IMR-90 (cell line): ENCODE results near the gene HLA-DRB1. TPM values are rescaled to one million over a fixed set of nuclear protein-coding genes. Genes with fewer than 3 reads are reported as not detected.

Experiments
- ATAC-seq: fragments of 200-7000 bp; cut with Tn5 transposase; 2 replicates; pipeline ENCODE4 v1.9.1; 2020; ENCODE audit warnings: low read depth, mild to moderate bottlenecking, moderate library complexity
- BruUV-seq: library from RNA; stranded (reverse); fragments of 400-500 nt; replicated peaks from 2 replicates; lab custom pipeline; 2021; lab: Mats Ljungman, UMichigan
- CTCF ChIA-PET: fragments of 300-600 bp; formaldehyde crosslinking; extraction: SDS; loops from one replicate; lab custom pipeline; 2021; ENCODE audit warnings: antibody characterized with exemption; lab: Yijun Ruan, JAX
- POLR2A ChIA-PET: fragments of 300-600 bp; sonication (Branson Sonifier 250); formaldehyde crosslinking; loops from one replicate; lab custom pipeline; 2022; ENCODE audit warnings: antibody characterized with exemption; ENCODE audit not compliant: unreplicated experiment; lab: Charles Lee
- DNase-seq: peaks from one replicate; pipeline ENCODE4 v3.0.0; 2013
- H2AFZ ChIP-seq: replicated peaks from 2 replicates; pipeline ENCODE3; 2013; ENCODE audit warnings: low read length, mild to moderate bottlenecking; ENCODE audit not compliant: poor library complexity
- H2AK5ac ChIP-seq: 2 replicates; pipeline ENCODE4 v1.6.1; 2013; ENCODE audit warnings: low read depth, low read length, inconsistent platforms
- H2AK9ac ChIP-seq: replicated peaks from 2 replicates; pipeline ENCODE3; 2013; ENCODE audit warnings: mild to moderate bottlenecking, low read depth, low read length, moderate library complexity; ENCODE audit not compliant: poor library complexity
- H2BK120ac ChIP-seq: 2 replicates; pipeline ENCODE4 v1.6.1; 2013; ENCODE audit warnings: low read depth, low read length, inconsistent platforms
- H2BK15ac ChIP-seq: 3 replicates; pipeline ENCODE4 v1.6.1; 2013; ENCODE audit warnings: low read depth, low read length, inconsistent platforms
- H2BK20ac ChIP-seq: 2 replicates; pipeline ENCODE4 v1.6.1; 2013; ENCODE audit warnings: low read depth, mild to moderate bottlenecking, inconsistent platforms, low read length, moderate library complexity
- H2BK5ac ChIP-seq: 2 replicates; pipeline ENCODE4 v1.6.1; 2013; ENCODE audit warnings: mild to moderate bottlenecking, low read depth, low read length, inconsistent platforms; ENCODE audit not compliant: poor library complexity, severe bottlenecking
- H3K14ac ChIP-seq: replicated peaks from 2 replicates; pipeline ENCODE4 v1.6.1; 2013; ENCODE audit warnings: low read depth, low read length, inconsistent platforms
- H3K18ac ChIP-seq: 2 replicates; pipeline ENCODE4 v1.6.1; 2013; ENCODE audit warnings: low read depth, low read length, control low read depth
- H3K23ac ChIP-seq: 2 replicates; pipeline ENCODE4 v1.6.1; 2013; ENCODE audit warnings: low read depth, low read length, inconsistent platforms
- H3K27ac ChIP-seq: 2 replicates; pipeline ENCODE4 v1.5.1; 2013; ENCODE audit warnings: mild to moderate bottlenecking, control low read depth, low read length; ENCODE audit not compliant: insufficient read depth
- H3K27me3 ChIP-seq: 2 replicates; pipeline ENCODE4 v1.6.1; 2013; ENCODE audit warnings: low read length; ENCODE audit not compliant: control insufficient read depth, insufficient read depth
- H3K36me3 ChIP-seq: 2 replicates; pipeline ENCODE4 v1.6.1; 2013; ENCODE audit warnings: low read length, mixed read lengths; ENCODE audit not compliant: control insufficient read depth, insufficient read depth
- H3K4ac ChIP-seq: 2 replicates; pipeline ENCODE4 v1.6.1; 2013; ENCODE audit warnings: low read depth, low read length, inconsistent platforms
- H3K4me1 ChIP-seq: 2 replicates; pipeline ENCODE4 v1.6.1; 2013; ENCODE audit warnings: low read length, mixed read lengths; ENCODE audit not compliant: control insufficient read depth, insufficient read depth
- H3K4me2 ChIP-seq: 2 replicates; pipeline ENCODE4 v1.6.1; 2013; ENCODE audit warnings: low read depth, mild to moderate bottlenecking, control low read depth, low read length, moderate library complexity
- H3K4me3 ChIP-seq: 2 replicates; pipeline ENCODE4 v1.5.1; 2013; ENCODE audit warnings: low read depth, mild to moderate bottlenecking, control low read depth, low read length, moderate library complexity; ENCODE audit not compliant: insufficient read depth
- H3K56ac ChIP-seq: 2 replicates; pipeline ENCODE4 v1.6.1; 2013; ENCODE audit warnings: low read length, inconsistent platforms; ENCODE audit not compliant: insufficient read depth; ENCODE audit errors: extremely low read depth
- H3K79me1 ChIP-seq, 2 experiments: 2 replicates each; pipeline ENCODE4 v1.6.1; 2013; ENCODE audit warnings: low read length in 2 of 2, inconsistent platforms in 1 of 2, low read depth in 1 of 2
- H3K9ac ChIP-seq: 2 replicates; pipeline ENCODE4 v1.6.1; 2013; ENCODE audit warnings: low read depth, low read length, control low read depth
- H3K9me1 ChIP-seq: 2 replicates; pipeline ENCODE4 v1.6.1; 2013; ENCODE audit warnings: low read length, inconsistent platforms; ENCODE audit not compliant: insufficient read depth
- H3K9me3 ChIP-seq: 2 replicates; pipeline ENCODE4 v1.6.1; 2013; ENCODE audit warnings: low read length; ENCODE audit not compliant: control insufficient read depth, insufficient read depth
- H4K20me1 ChIP-seq: 2 replicates; pipeline ENCODE4 v1.6.1; 2013; ENCODE audit warnings: low read length, inconsistent platforms; ENCODE audit not compliant: insufficient read depth
- H4K5ac ChIP-seq: 2 replicates; pipeline ENCODE4 v1.6.1; 2013; ENCODE audit warnings: mild to moderate bottlenecking, low read depth, low read length, control low read depth
- H4K8ac ChIP-seq, 2 experiments: 2 replicates each; pipeline ENCODE4 v1.6.1; 2013; ENCODE audit warnings: low read depth in 2 of 2, low read length in 2 of 2, control low read depth in 1 of 2, inconsistent platforms in 1 of 2
- H4K91ac ChIP-seq: 2 replicates; pipeline ENCODE4 v1.6.1; 2013; ENCODE audit warnings: low read depth, low read length, inconsistent platforms; ENCODE audit not compliant: insufficient read depth
- BHLHE40 ChIP-seq: fragments of 150-350 bp; IDR thresholded peaks from 2 replicates; pipeline ENCODE4 v1.6.1; 2016; ENCODE audit warnings: mild to moderate bottlenecking, low read depth, low read length
- CEBPB ChIP-seq: IDR thresholded peaks from 2 replicates; pipeline ENCODE4 v1.6.1; 2012; ENCODE audit warnings: low read depth, low read length, improper control_type of control experiment
- CHD1 ChIP-seq: IDR thresholded peaks from 2 replicates; pipeline ENCODE4 v1.6.1; 2012; ENCODE audit warnings: low read depth, low read length, improper control_type of control experiment
- FOS ChIP-seq: fragments of 150-350 bp; IDR thresholded peaks from 2 replicates; pipeline ENCODE4 v1.6.1; 2016; ENCODE audit warnings: low read depth, low read length
- MXI1 ChIP-seq: IDR thresholded peaks from 2 replicates; pipeline ENCODE4 v1.6.1; 2012; ENCODE audit warnings: low read depth, mild to moderate bottlenecking, low read length, moderate library complexity, borderline replicate concordance
- NFE2L2 ChIP-seq: fragments of 150-350 bp; IDR thresholded peaks from 2 replicates; pipeline ENCODE4 v1.6.1; 2016; ENCODE audit warnings: low read depth, mild to moderate bottlenecking, low read length
- POLR2A ChIP-seq: IDR thresholded peaks from 2 replicates; pipeline ENCODE4 v1.6.1; 2012; ENCODE audit warnings: mild to moderate bottlenecking, low read depth, low read length
- RAD21 ChIP-seq: IDR thresholded peaks from 2 replicates; pipeline ENCODE4 v1.6.1; 2012; ENCODE audit warnings: low read length, improper control_type of control experiment
- RCOR1 ChIP-seq: IDR thresholded peaks from 2 replicates; pipeline ENCODE4 v1.6.1; 2012; ENCODE audit warnings: mild to moderate bottlenecking, low read length, improper control_type of control experiment; ENCODE audit not compliant: insufficient replicate concordance
- SMC3 ChIP-seq: fragments of 150-350 bp; IDR thresholded peaks from 2 replicates; pipeline ENCODE4 v1.6.1; 2016; ENCODE audit warnings: low read depth, mild to moderate bottlenecking, antibody characterized with exemption, low read length, moderate library complexity
- WGBS, 2 experiments: methylation state at CpG; one replicate each; pipeline versions ENCODE4 v1.1.5 to v1.1.7; 2013; ENCODE audit warnings: missing lambda C conversion rate in 2 of 2; ENCODE audit not compliant: insufficient read length in 1 of 2; ENCODE audit errors: extremely low coverage in 2 of 2; 5-methylcytosine and 5-hydroxymethylcytosine counted together
- dilution Hi-C: fragments of 300-500 bp; cut with HindIII; formaldehyde crosslinking; loops from one replicate; pipeline ENCODE4 v1.14.3; 2018; ENCODE audit warnings: low sequenced_read_pairs; ENCODE audit not compliant: unreplicated experiment
- in situ Hi-C: fragments of 300-500 bp; cut with MboI; formaldehyde crosslinking; loops from 3 replicates; pipeline ENCODE4 v1.14.3; 2019; ENCODE audit warnings: low sequenced_read_pairs, inconsistent platforms, mixed read lengths
- intact Hi-C: fragments of 100-400 bp; cut with micrococcal nuclease; formaldehyde crosslinking; loops from 2 replicates; pipeline ENCODE4 v1.10.0; 2022
- polyA plus RNA-seq, 3 experiments: library from polyadenylated mRNA; depleted of rRNA; stranded (reverse); fragments of >200 nt; gene quantifications; 2 replicates each; pipeline ENCODE4 v1.2.3, GENCODE V29; 2012; ENCODE audit warnings: low replicate concordance in 1 of 3
- total RNA-seq: library from RNA; depleted of rRNA; stranded (reverse); fragments of >200 nt; gene quantifications from 2 replicates; pipeline ENCODE4 v1.2.3, GENCODE V29; 2012
- TF ChIP-seq, protein P1 (sequence below): fragments of 150-350 bp; IDR thresholded peaks from 2 replicates; pipeline ENCODE4 v1.6.1; 2017; ENCODE audit warnings: mild to moderate bottlenecking, antibody characterized with exemption, low read length, low read depth
- TF ChIP-seq, protein P2 (sequence below): fragments of 150-350 bp; IDR thresholded peaks from 2 replicates; pipeline ENCODE4 v1.6.1; 2016; ENCODE audit warnings: low read depth, mild to moderate bottlenecking, low read length, moderate library complexity, borderline replicate concordance

HLA-DRB1 gene
- total and polyA plus RNA-seq, 2 of the 4 experiments (the other 2 are of a cell fraction), result not detected

DNA sequence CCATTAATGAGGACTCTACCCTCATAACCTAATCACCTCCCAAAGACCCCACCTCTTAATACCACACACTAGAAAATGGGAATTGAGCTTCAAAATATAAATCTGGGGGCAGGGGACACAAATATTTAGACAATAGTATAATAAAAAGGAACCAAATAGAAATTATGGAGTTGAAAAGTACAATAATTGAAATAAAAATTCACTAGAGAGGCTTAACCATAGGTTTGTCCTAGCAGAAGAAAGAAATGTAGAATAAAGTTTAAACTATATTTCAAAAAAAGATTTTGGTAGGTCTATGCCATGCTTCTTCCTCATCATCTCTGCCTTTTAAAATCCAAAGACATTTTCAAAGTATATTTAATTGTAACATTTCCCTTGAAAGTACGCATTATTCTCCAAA is 28.1 kb upstream of the HLA-DRB1 start:
- H2AK9ac ChIP-seq, result no peak overlapping the region
- in situ Hi-C loops (no loop called here), intact Hi-C loops (no loop called here), dilution Hi-C loops (no loop called here)
- no peak overlapping the region for H4K5ac ChIP-seq
- H3K27me3 ChIP-seq, result no peaks in the 10 kb centered on the region
- H4K20me1 ChIP-seq, result no peaks in the 10 kb centered on the region
- no peaks in the 10 kb centered on the region for H3K79me1 ChIP-seq
- no peak overlapping the region for H4K91ac ChIP-seq
- no peak overlapping the region for H3K18ac ChIP-seq
- no peak overlapping the region for H3K56ac ChIP-seq
- no peak overlapping the region for H3K27ac ChIP-seq
- no peaks in the 10 kb centered on the region for H3K9me1 ChIP-seq
- H3K23ac ChIP-seq, result no peak overlapping the region
- no peaks in the 10 kb centered on the region for H3K36me3 ChIP-seq
- no TSS peak for BruUV-seq
- no peak overlapping the region for H3K4me2 ChIP-seq
- no peaks in the 10 kb centered on the region for H3K4me1 ChIP-seq
- H3K14ac ChIP-seq, result no peak overlapping the region
- H2BK5ac ChIP-seq, result no peak overlapping the region
- H3K4ac ChIP-seq, result no peak overlapping the region
- DNase-seq (no peak), ATAC-seq (no peak)
- H2BK120ac ChIP-seq, result no peak overlapping the region
- H2BK15ac ChIP-seq, result no peak overlapping the region
- no CpG with 5 or more reads among the region's 1 CpG for WGBS, 2 experiments
- no peak overlapping the region for H3K4me3 ChIP-seq
- CTCF ChIA-PET, result no interaction called here
- POLR2A ChIA-PET, result no interaction called here
- no peak overlapping the region for H2BK20ac ChIP-seq
- H4K8ac ChIP-seq, result no peak overlapping the region
- no peak overlapping the region for H2AFZ ChIP-seq
- no peak overlapping the region for H3K9ac ChIP-seq
- H3K9me3 ChIP-seq, result no peaks in the 10 kb centered on the region
- H2AK5ac ChIP-seq, result no peak overlapping the region
- TF ChIP-seq POLR2A (no peak), SMC3 (no peak), RCOR1 (no peak), MXI1 (no peak), RAD21 (no peak), CHD1 (no peak), BHLHE40 (no peak), FOS (no peak), CEBPB (no peak), NFE2L2 (no peak)
- TF ChIP-seq, protein P1, sequence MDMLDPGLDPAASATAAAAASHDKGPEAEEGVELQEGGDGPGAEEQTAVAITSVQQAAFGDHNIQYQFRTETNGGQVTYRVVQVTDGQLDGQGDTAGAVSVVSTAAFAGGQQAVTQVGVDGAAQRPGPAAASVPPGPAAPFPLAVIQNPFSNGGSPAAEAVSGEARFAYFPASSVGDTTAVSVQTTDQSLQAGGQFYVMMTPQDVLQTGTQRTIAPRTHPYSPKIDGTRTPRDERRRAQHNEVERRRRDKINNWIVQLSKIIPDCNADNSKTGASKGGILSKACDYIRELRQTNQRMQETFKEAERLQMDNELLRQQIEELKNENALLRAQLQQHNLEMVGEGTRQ, result no peak
- TF ChIP-seq, protein P2, sequence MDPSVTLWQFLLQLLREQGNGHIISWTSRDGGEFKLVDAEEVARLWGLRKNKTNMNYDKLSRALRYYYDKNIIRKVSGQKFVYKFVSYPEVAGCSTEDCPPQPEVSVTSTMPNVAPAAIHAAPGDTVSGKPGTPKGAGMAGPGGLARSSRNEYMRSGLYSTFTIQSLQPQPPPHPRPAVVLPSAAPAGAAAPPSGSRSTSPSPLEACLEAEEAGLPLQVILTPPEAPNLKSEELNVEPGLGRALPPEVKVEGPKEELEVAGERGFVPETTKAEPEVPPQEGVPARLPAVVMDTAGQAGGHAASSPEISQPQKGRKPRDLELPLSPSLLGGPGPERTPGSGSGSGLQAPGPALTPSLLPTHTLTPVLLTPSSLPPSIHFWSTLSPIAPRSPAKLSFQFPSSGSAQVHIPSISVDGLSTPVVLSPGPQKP, result no peak
